Fibroblast of lung (primary cell): ENCODE data around the gene TRIB2. TPM values are rescaled to one million over a fixed set of nuclear protein-coding genes. Genes with fewer than 3 reads are reported as not detected.

ENCODE experiments used
- DNase-seq, 2 donors: peaks; one replicate each; pipeline versions ENCODE4 v3.0.0 to v3.0.0-alpha.2; 2010; ENCODE audit warnings: low read depth in 2 of 2
- H2AFZ ChIP-seq: 2 replicates; pipeline ENCODE4 v1.5.1; 2012; ENCODE audit warnings: low read length, control low read depth, inconsistent platforms
- H3K27ac ChIP-seq: 2 replicates; pipeline ENCODE4 v1.5.1; 2011; ENCODE audit warnings: low read length, control low read depth; ENCODE audit not compliant: insufficient read depth
- H3K27me3 ChIP-seq: 2 replicates; pipeline ENCODE4 v1.5.1; 2011; ENCODE audit warnings: mild to moderate bottlenecking, low read length; ENCODE audit not compliant: control insufficient read depth, insufficient read depth
- H3K36me3 ChIP-seq: 2 replicates; pipeline ENCODE4 v1.5.1; 2011; ENCODE audit warnings: low read length; ENCODE audit not compliant: control insufficient read depth, insufficient read depth
- H3K4me1 ChIP-seq: 2 replicates; pipeline ENCODE4 v1.5.1; 2011; ENCODE audit warnings: low read length; ENCODE audit not compliant: control insufficient read depth, insufficient read depth; ENCODE audit errors: extremely low read depth
- H3K4me2 ChIP-seq: 2 replicates; pipeline ENCODE4 v1.5.1; 2011; ENCODE audit warnings: low read length, control low read depth; ENCODE audit not compliant: insufficient read depth; ENCODE audit errors: extremely low read depth
- H3K4me3 ChIP-seq, 4 experiments: fragments of 200-600 bp in 1 of 4; sonication (generic) in 1 of 4; replicated peaks in 1 of 4; 2 replicates each; pipeline ENCODE4 v1.5.1; 2011 to 2016; ENCODE audit warnings: low read length in 4 of 4, low read depth in 3 of 4, mild to moderate bottlenecking in 3 of 4, control low read depth in 2 of 4, inconsistent platforms in 1 of 4, mixed read lengths in 1 of 4; ENCODE audit not compliant: insufficient read depth in 1 of 4; ENCODE audit errors: control extremely low read depth in 1 of 4
- H3K79me2 ChIP-seq: 2 replicates; pipeline ENCODE4 v1.5.1; 2012; ENCODE audit warnings: mild to moderate bottlenecking, low read length, inconsistent platforms; ENCODE audit not compliant: control insufficient read depth, insufficient read depth
- H3K9ac ChIP-seq: 2 replicates; pipeline ENCODE4 v1.5.1; 2011; ENCODE audit warnings: mild to moderate bottlenecking, low read length, control low read depth; ENCODE audit not compliant: insufficient read depth
- H3K9me3 ChIP-seq: 2 replicates; pipeline ENCODE4 v1.5.1; 2012; ENCODE audit warnings: low read depth, low read length; ENCODE audit not compliant: control insufficient read depth, insufficient read depth
- H4K20me1 ChIP-seq: 2 replicates; pipeline ENCODE4 v1.5.1; 2011; ENCODE audit warnings: low read length; ENCODE audit not compliant: control insufficient read depth, insufficient read depth; ENCODE audit errors: extremely low read depth
- EZH2 ChIP-seq: IDR thresholded peaks from 2 replicates; pipeline ENCODE4 v1.5.1; 2012; ENCODE audit warnings: low read length, control low read depth, mild to moderate bottlenecking; ENCODE audit errors: missing control alignments
- polyA plus RNA-seq, 2 donors: library from polyadenylated mRNA; depleted of rRNA in 1 of 2; stranded (reverse) in 1 of 2; unstranded in 1 of 2; fragments of >200 nt; gene quantifications; 2 replicates each; pipeline ENCODE4 v1.2.1, GENCODE V29; 2011 to 2012; ENCODE audit warnings: missing spikeins in 1 of 2
- total RNA-seq: library from RNA; depleted of rRNA; stranded (reverse); fragments of >200 nt; gene quantifications from 2 replicates; pipeline ENCODE4 v1.2.1, GENCODE V29; 2014
- TF ChIP-seq, protein P1 (sequence below), 2 donors: IDR thresholded peaks in 1 of 2; conservative IDR thresholded peaks in 1 of 2; 1 replicate in 1 of 2; 2 replicates in 1 of 2; pipeline ENCODE4 v1.5.1; 2011 to 2012; ENCODE audit warnings: low read length in 2 of 2, control low read depth in 1 of 2, inconsistent platforms in 1 of 2, low read depth in 1 of 2, mild to moderate bottlenecking in 1 of 2

The TRIB2 gene
- total and polyA plus RNA-seq, 2 donors (not counting 1 experiment from before 2014, with no cell fraction given) = 26.1 to 31.0 TPM

DNA sequence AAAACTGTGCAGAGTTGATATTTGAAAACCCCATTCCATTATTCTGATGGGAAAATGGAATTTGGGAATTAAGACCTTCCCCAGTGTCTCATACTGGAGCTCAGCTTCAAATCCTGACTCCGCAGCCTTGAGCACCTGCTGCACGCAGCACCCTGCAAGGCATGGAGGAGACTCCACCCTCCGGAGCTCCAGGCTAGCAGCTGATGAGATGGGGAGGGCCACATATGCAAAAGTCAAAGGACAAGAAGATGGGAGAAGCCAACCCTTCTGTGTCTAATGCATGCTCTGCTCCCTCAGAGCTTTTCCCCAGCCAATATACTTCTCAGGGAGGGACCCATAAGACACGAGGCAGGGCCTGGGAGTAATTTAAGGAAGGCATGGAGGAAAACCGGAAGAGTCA is 34.7 kb upstream of the TRIB2 start:
- Histone ChIP-seq H3K36me3 (no peaks in the 10 kb centered on the region), H4K20me1 (no peaks in the 10 kb centered on the region), H3K4me1 (no peaks in the 10 kb centered on the region), H3K4me2 (no peak overlapping the region), H3K27ac (no peak overlapping the region), H3K27me3 (no peaks in the 10 kb centered on the region), H3K79me2 (no peaks in the 10 kb centered on the region), H3K9ac (no peak overlapping the region), H3K4me3 (no peak overlapping the region), H3K9me3 (no peaks in the 10 kb centered on the region), H2AFZ (no peak overlapping the region)
- no peak for TF ChIP-seq EZH2
- TF ChIP-seq, protein P1, sequence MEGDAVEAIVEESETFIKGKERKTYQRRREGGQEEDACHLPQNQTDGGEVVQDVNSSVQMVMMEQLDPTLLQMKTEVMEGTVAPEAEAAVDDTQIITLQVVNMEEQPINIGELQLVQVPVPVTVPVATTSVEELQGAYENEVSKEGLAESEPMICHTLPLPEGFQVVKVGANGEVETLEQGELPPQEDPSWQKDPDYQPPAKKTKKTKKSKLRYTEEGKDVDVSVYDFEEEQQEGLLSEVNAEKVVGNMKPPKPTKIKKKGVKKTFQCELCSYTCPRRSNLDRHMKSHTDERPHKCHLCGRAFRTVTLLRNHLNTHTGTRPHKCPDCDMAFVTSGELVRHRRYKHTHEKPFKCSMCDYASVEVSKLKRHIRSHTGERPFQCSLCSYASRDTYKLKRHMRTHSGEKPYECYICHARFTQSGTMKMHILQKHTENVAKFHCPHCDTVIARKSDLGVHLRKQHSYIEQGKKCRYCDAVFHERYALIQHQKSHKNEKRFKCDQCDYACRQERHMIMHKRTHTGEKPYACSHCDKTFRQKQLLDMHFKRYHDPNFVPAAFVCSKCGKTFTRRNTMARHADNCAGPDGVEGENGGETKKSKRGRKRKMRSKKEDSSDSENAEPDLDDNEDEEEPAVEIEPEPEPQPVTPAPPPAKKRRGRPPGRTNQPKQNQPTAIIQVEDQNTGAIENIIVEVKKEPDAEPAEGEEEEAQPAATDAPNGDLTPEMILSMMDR (conservative IDR thresholded peaks at IDR 0.05 in 1 of 2, IDR thresholded peaks at IDR 0.05 in 1 of 2; ENCODE audit: low read depth in 1 of 2, low read length in 2 of 2) = no peak
- DNase-seq = no peak

DNA sequence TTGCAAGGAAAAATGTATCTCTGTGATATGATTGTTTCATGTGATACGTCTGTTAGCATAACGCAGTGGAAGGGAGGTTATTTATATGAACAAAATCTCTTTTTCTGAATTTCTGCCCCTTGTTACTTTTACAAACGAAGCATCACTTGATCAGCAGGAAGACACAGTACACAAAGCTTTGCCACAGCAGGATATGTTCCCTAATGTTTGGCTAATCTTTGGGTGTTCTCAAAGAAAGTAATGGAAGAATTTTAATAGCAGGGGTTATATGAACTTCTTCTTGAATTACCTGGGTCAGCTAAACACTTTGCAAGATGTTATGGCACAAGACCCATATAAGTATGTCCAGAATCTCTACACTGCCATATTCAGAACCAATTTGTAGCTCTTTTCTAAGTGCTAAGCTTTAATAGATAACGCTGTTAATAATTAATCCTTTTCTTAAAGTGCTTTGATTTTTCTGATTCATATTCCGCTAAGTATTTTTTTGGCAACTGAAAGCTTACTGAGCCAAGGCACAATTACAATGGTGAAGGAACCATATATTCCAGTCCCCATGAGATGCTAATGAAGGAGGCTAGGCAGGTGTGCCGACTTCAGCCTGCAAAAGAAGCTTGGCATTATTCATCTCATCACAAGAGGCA is 33.2 kb upstream of the TRIB2 start:
- Histone ChIP-seq H3K4me1 (no peaks in the 10 kb centered on the region), H3K9me3 (no peaks in the 10 kb centered on the region), H3K36me3 (no peaks in the 10 kb centered on the region), H3K4me3 (no peak overlapping the region), H2AFZ (no peak overlapping the region), H3K9ac (no peak overlapping the region), H3K27me3 (no peaks in the 10 kb centered on the region), H3K27ac (no peak overlapping the region), H3K79me2 (no peaks in the 10 kb centered on the region), H4K20me1 (no peaks in the 10 kb centered on the region), H3K4me2 (no peak overlapping the region)
- DNase-seq = no peak
- no peak for TF ChIP-seq EZH2
- TF ChIP-seq, protein P1 (conservative IDR thresholded peaks at IDR 0.05 in 1 of 2, IDR thresholded peaks at IDR 0.05 in 1 of 2; ENCODE audit: low read depth in 1 of 2, low read length in 2 of 2) = no peak

DNA sequence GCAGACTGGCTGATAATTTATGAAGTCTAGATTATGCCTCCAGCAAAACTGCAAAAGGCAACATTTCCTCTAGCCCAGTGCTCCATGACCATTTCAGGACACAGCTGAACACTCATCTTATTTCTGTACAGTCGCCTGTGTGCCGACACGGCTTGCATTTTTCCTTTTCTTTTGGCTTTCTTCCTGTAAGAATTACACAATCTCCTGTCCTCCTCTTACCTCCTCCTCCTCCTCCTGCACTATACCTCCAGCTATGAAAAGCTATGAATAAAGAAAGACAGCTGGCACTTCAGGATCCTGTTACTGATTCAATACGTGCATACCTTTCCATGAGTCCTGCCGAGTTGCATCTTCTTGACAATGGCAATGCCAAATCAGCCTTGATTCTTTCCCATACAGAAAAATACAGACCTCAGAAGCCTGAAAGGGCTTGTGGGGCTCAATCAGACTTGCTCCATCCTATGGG is 32.2 kb upstream of the TRIB2 start:
- Histone ChIP-seq H3K4me2 (no peak overlapping the region), H2AFZ (no peak overlapping the region), H3K4me3 (no peak overlapping the region), H3K4me1 (no peaks in the 10 kb centered on the region), H4K20me1 (no peaks in the 10 kb centered on the region), H3K27ac (no peak overlapping the region), H3K9me3 (no peaks in the 10 kb centered on the region), H3K36me3 (no peaks in the 10 kb centered on the region), H3K79me2 (no peaks in the 10 kb centered on the region), H3K27me3 (no peaks in the 10 kb centered on the region), H3K9ac (no peak overlapping the region)
- TF ChIP-seq EZH2 = no peak
- TF ChIP-seq, protein P1 (conservative IDR thresholded peaks at IDR 0.05 in 1 of 2, IDR thresholded peaks at IDR 0.05 in 1 of 2; ENCODE audit: low read depth in 1 of 2, low read length in 2 of 2) = no peak
- peak; percentile 68 to 73 for DNase-seq
